ENCODE measurements around the gene SLC39A11. TPM values are rescaled to one million over a fixed set of nuclear protein-coding genes. Genes with fewer than 3 reads are reported as not detected.

The SLC39A11 gene
- total RNA-seq, 4 donors from 2014 or later, result 45.2 to 59.5 (median 49.2) TPM

DNA sequence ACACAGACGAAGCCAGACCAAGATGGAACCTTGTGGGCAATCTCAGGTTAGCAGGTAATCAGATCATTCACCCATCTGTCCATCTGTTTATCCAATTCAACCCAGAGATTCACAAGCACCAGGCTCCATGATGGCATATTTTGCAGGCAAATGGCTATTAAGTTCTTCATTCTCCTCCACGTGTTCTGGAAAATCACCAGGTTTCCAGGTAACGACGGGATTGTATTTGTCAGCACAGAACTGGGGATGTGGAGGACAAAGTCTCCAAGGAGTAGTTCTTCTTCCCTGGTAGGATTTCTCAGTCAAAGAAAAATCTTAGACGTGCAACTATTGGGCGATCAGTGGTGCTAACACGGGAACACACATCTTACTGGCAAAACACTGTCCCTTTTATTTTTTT lies 368.8 kb downstream of the SLC39A11 start:
- Histone ChIP-seq H3K27ac (no peak overlapping the region), H3K4me1 (peaks cover 5% of the 10 kb centered on the region), H3K9me3 (no peaks in the 10 kb centered on the region), H3K4me3 (no peak overlapping the region), H3K27me3 (no peaks in the 10 kb centered on the region), H3K36me3 (no peaks in the 10 kb centered on the region)
- 85% methylated on average over 7 of the region's 7 CpGs for WGBS
- no peak for DNase-seq (ENCODE audit: low spot score in 2 of 2)
- no peak for TF ChIP-seq POLR2A (IDR thresholded peaks at IDR 0.05)
- TF ChIP-seq POLR2AphosphoS5 (IDR thresholded peaks at IDR 0.05), result no peak
- TF ChIP-seq, protein P1, sequence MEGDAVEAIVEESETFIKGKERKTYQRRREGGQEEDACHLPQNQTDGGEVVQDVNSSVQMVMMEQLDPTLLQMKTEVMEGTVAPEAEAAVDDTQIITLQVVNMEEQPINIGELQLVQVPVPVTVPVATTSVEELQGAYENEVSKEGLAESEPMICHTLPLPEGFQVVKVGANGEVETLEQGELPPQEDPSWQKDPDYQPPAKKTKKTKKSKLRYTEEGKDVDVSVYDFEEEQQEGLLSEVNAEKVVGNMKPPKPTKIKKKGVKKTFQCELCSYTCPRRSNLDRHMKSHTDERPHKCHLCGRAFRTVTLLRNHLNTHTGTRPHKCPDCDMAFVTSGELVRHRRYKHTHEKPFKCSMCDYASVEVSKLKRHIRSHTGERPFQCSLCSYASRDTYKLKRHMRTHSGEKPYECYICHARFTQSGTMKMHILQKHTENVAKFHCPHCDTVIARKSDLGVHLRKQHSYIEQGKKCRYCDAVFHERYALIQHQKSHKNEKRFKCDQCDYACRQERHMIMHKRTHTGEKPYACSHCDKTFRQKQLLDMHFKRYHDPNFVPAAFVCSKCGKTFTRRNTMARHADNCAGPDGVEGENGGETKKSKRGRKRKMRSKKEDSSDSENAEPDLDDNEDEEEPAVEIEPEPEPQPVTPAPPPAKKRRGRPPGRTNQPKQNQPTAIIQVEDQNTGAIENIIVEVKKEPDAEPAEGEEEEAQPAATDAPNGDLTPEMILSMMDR (IDR thresholded peaks at IDR 0.05), result no peak
- no peak for TF ChIP-seq EP300 (IDR thresholded peaks at IDR 0.05)

DNA sequence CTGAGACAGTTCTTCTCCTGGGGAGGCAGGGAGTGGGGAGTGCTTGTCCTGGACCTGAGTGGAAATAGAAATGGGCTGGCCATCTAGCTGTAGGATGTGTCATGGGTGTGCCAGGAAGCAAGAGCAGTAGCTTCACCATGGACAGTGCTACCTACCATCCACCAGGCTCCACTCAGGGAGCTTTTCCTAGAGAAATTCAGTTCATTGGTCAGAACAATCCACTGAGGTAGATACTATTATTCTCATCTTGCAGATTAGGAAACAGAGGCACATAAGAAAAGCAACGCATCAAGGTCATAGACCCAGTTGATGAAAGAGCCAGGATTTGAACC lies 372.0 kb downstream of the SLC39A11 start:
- no peaks in the 10 kb centered on the region for H3K9me3 ChIP-seq
- no peaks in the 10 kb centered on the region for H3K36me3 ChIP-seq
- H3K27me3 ChIP-seq, result no peaks in the 10 kb centered on the region
- no peak for DNase-seq (ENCODE audit: low spot score in 2 of 2)
- H3K27ac ChIP-seq, result no peak overlapping the region
- peaks cover 3% of the 10 kb centered on the region for H3K4me1 ChIP-seq
- no peak for TF ChIP-seq EP300 (IDR thresholded peaks at IDR 0.05)
- H3K4me3 ChIP-seq, result no peak overlapping the region
- WGBS, result 100% methylated on average over 1 of the region's 1 CpG

DNA sequence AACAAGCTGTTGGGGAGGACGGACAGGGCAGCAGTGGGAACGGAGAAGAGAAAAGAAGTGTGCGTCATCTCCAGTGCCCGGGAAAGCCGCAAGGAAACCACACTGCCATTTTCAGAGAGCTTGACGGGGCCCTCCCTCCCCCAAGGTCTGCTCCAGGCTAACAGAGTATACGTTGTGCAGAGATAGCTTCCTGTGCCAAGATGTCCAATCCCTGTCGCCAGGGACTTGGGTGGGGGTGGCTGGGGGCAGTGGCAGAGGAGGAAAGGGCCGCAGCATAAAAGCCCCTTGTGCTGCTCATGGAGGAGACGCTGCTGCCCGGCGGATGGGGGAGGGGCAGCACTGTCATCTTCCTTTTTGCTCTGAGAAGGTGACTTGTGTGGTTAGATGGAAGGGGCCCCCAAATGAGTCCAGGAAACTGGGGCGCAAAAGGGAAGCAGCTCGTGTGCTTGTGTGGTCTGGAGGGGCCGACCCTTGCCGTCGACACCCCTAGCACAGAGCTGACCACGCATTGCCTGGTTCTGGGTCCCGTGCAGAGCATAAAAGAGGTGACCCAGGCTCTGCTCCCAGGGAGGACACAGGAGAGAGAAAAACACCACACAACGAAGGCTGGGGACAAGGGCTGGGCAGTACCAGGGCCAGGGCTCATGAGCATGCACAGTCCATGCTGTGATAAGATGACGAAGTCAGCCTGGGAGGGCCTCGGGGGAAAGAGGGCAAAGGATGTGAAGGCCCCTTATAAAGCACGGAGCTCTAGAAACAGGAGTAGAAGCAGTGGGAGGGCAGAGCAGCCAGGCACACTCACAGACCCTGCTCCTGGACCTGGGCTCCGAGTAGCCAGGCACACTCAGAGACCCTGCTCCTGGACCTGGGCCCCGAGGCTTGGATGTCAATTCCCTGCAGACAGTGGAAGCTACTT lies 372.7 kb downstream of the SLC39A11 start:
- no peak for TF ChIP-seq POLR2AphosphoS5 (IDR thresholded peaks at IDR 0.05)
- no peak for TF ChIP-seq EP300 (IDR thresholded peaks at IDR 0.05)
- TF ChIP-seq, protein P1 (IDR thresholded peaks at IDR 0.05), result no peak
- no peak for TF ChIP-seq POLR2A (IDR thresholded peaks at IDR 0.05)
- WGBS, result 71% methylated on average over 25 of the region's 25 CpGs
- H3K36me3 ChIP-seq, result no peaks in the 10 kb centered on the region
- DNase-seq (ENCODE audit: low spot score in 2 of 2), result no peak
- no peaks in the 10 kb centered on the region for H3K9me3 ChIP-seq
- no peak overlapping the region for H3K27ac ChIP-seq
- peaks cover 2% of the 10 kb centered on the region for H3K4me1 ChIP-seq
- H3K4me3 ChIP-seq, result no peak overlapping the region
- H3K27me3 ChIP-seq, result no peaks in the 10 kb centered on the region

GRCh38 chr17:72719206-72719577 lies 373.3 kb downstream of the SLC39A11 start:
- no peak overlapping the region for H3K4me3 ChIP-seq
- TF ChIP-seq, protein P1 (IDR thresholded peaks at IDR 0.05), result no peak
- no peak for TF ChIP-seq POLR2A (IDR thresholded peaks at IDR 0.05)
- no peak for DNase-seq (ENCODE audit: low spot score in 2 of 2)
- no peak overlapping the region for H3K27ac ChIP-seq
- WGBS, result 88% methylated on average over 8 of the region's 8 CpGs
- peaks cover 2% of the 10 kb centered on the region for H3K4me1 ChIP-seq
- H3K36me3 ChIP-seq, result no peaks in the 10 kb centered on the region
- H3K9me3 ChIP-seq, result no peaks in the 10 kb centered on the region
- H3K27me3 ChIP-seq, result no peaks in the 10 kb centered on the region

DNA sequence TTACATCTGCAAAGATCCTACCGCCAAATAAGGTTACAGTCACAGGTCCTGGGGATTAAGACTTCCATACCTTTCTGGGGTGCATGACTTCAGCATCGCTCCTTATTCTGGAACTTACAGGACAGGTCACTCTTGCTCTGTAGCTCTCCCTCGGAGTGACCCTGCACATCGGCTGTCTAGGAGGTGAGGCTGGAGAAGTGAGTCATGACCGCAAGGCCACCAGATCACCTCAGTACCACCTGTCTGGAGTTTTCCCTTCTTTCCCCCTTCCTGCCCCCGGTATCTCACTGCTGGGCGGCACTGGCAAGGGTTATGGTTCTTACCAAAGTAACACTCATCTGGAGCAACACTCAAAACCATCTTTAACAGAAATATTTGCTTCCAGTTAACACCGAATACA lies 374.8 kb downstream of the SLC39A11 start:
- Histone ChIP-seq H3K9me3 (no peaks in the 10 kb centered on the region), H3K36me3 (no peaks in the 10 kb centered on the region), H3K4me3 (no peak overlapping the region), H3K27ac (no peak overlapping the region), H3K27me3 (no peaks in the 10 kb centered on the region), H3K4me1 (peaks cover 2% of the 10 kb centered on the region)
- 92% methylated on average over 8 of the region's 8 CpGs for WGBS
- no peak for TF ChIP-seq POLR2A (IDR thresholded peaks at IDR 0.05)
- TF ChIP-seq EP300 (IDR thresholded peaks at IDR 0.05), result no peak
- TF ChIP-seq POLR2AphosphoS5 (IDR thresholded peaks at IDR 0.05), result no peak
- TF ChIP-seq, protein P1 (IDR thresholded peaks at IDR 0.05), result no peak
- no peak for DNase-seq (ENCODE audit: low spot score in 2 of 2)
